ENCODE measurements around the gene CA5A. TPM values are rescaled to one million over a fixed set of nuclear protein-coding genes. Genes with fewer than 3 reads are reported as not detected.

Gene CA5A
- total and polyA plus RNA-seq, 2 of the 13 experiments (the other 11 are each of a cell fraction or from before 2014, with no cell fraction given), result 66.8 to 106 TPM

- TF ChIP-seq ZNF687 (CRISPR knock-in tag; IDR thresholded peaks at IDR 0.05), result peak; percentile 94
- no peak for TF ChIP-seq ZNF207 (IDR thresholded peaks at IDR 0.05; ENCODE audit: borderline replicate concordance)
- peak; percentile 15 for TF ChIP-seq XRCC5 (optimal IDR thresholded peaks at IDR 0.05; ENCODE audit: low read length)
- TF ChIP-seq ZNF263 (CRISPR knock-in tag; IDR thresholded peaks at IDR 0.05), result peak; percentile 82
- peak; percentile 73; the same call in 1 of the 2 replicates for TF ChIP-seq SNAPC4 (CRISPR knock-in tag; IDR thresholded peaks at IDR 0.05)
- TF ChIP-seq ZNF556 (CRISPR knock-in tag; IDR thresholded peaks at IDR 0.05; ENCODE audit: borderline replicate concordance), result peak; percentile 83; the same call in 1 of the 2 replicates
- TF ChIP-seq ZNF788 (CRISPR knock-in tag; IDR thresholded peaks at IDR 0.05; ENCODE audit: borderline replicate concordance), result no peak; the same call in 1 of the 2 replicates
- TF ChIP-seq ZBTB40 (IDR thresholded peaks at IDR 0.05), result no peak
- peak; percentile 19; the same call in 1 of the 2 replicates for TF ChIP-seq ZBTB40 (CRISPR knock-in tag; IDR thresholded peaks at IDR 0.05)
These were observed 80.2 kb downstream of the CA5A start (continued) for GRCh38 chr16:87855852-87856715.
